ENCODE data around the gene CDH4. TPM values are rescaled to one million over a fixed set of nuclear protein-coding genes. Genes with fewer than 3 reads are reported as not detected.
"Not testable (repeated sequence)": the region's sequence is repeated elsewhere in the genome, so short reads cannot be mapped to it uniquely, and the experiment has no call there.

Gene CDH4
- polyA plus RNA-seq, 4 donors, result 1.1 to 8.1 (median 6.9) TPM

- DNase-seq (ENCODE audit: low read depth in 4 of 4, low spot score in 3 of 4), result no peak
Measured at GRCh38 chr20:61408951-61409740, 157.1 kb downstream of the CDH4 start.

DNA sequence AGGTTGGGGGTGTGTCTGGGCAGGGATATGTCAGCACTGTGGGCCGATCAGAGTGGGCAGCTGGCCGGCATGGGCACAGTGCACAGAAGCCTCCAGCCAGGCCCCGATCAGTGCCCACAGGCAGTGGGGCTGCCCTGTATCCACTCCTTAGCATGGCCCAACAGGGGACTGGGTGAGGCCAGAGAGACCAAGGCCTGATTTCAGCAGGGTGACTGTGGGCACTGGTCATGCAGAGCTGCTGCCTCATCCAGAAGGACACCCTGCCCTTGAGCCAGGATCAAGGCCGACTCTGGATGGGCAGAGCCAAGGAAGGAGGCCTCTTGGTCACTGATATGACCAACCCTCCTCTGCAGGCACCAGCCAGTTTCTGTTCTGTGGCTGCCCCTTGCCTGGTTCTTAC is 159.7 kb downstream of the CDH4 start:
- DNase-seq (ENCODE audit: low read depth in 4 of 4, low spot score in 3 of 4), result no peak

GRCh38 chr20:61413752-61414151 is 161.7 kb downstream of the CDH4 start:
- no peak for DNase-seq (ENCODE audit: low read depth in 4 of 4, low spot score in 3 of 4)

- DNase-seq (ENCODE audit: low read depth in 4 of 4, low spot score in 3 of 4), result no peak
Measured at GRCh38 chr20:61414455-61414991, 162.5 kb downstream of the CDH4 start.

GRCh38 chr20:61416546-61416945 is 164.5 kb downstream of the CDH4 start:
- DNase-seq (ENCODE audit: low read depth in 4 of 4, low spot score in 3 of 4), result no peak

GRCh38 chr20:61417221-61417941 is 165.3 kb downstream of the CDH4 start:
- no peak for DNase-seq (ENCODE audit: low read depth in 4 of 4, low spot score in 3 of 4)

- DNase-seq (ENCODE audit: low read depth in 4 of 4, low spot score in 3 of 4), result no peak
Measured at GRCh38 chr20:61419010-61419409, 166.9 kb downstream of the CDH4 start.

DNA sequence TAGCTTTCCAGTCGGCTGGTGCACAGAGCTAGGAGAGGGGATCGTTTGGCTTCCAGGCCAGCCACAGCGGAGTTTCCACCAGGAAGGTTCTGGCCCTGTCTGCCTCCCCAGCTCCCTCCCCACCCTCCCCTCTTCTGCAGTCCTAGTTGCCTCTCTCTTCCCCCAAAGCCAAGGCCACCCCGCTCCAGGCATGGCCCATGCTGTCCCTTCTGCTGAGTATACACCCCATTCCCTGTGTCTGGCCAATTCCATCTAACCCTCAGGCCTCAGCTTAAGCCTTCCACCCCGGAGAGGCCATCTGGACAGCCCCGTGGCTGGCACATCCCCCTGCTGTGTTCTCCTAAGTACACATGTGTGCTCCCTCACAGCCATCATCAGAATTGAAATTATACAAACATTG is 167.4 kb downstream of the CDH4 start:
- no peak for DNase-seq (ENCODE audit: low read depth in 4 of 4, low spot score in 3 of 4)

GRCh38 chr20:61420056-61420455 is 168.0 kb downstream of the CDH4 start:
- DNase-seq (ENCODE audit: low read depth in 4 of 4, low spot score in 3 of 4), result no peak

- DNase-seq (ENCODE audit: low read depth in 4 of 4, low spot score in 3 of 4), result no peak
Measured at GRCh38 chr20:61420781-61421180, 168.7 kb downstream of the CDH4 start.

DNA sequence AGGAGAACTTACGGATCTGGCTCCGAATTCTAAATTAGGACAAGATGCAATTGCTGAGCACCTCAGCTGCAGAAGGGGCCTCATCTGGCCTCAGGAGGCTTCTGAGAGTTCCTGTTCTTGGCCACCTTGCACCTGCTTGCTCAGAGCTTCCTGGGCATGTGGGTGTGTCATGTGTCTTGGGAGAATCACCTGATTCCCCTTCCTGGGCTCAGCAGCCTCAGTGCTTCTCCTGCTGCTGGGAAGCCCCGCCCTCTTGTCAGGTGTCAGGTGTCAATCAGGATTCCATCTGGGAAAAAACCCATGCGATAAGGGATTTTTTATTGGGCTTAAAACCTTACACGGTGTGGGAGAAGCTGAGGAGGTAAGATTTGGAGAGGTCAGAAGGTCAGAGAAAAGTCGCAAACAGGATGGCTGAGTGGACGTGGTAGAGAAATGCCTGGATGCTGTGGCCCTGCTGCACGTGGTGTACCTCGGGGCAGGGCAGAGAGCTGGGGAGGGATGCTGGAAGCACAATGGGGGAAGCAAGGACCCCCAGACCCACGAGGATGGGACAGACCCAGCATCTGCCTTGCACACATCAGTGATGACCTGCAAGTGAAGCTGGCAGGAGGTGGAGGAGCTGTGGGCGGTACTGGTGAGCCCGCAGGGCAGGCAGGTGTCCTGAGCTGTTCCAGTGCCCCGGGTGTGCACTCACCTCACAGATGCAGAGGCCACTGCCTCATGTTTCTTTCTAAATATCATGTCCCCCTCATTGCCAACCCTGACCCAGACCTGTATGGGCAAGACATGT is 170.8 kb downstream of the CDH4 start:
- no peak for DNase-seq (ENCODE audit: low read depth in 4 of 4, low spot score in 3 of 4)

GRCh38 chr20:61424011-61424627 is 172.1 kb downstream of the CDH4 start:
- no peak for DNase-seq (ENCODE audit: low read depth in 4 of 4, low spot score in 3 of 4)

DNA sequence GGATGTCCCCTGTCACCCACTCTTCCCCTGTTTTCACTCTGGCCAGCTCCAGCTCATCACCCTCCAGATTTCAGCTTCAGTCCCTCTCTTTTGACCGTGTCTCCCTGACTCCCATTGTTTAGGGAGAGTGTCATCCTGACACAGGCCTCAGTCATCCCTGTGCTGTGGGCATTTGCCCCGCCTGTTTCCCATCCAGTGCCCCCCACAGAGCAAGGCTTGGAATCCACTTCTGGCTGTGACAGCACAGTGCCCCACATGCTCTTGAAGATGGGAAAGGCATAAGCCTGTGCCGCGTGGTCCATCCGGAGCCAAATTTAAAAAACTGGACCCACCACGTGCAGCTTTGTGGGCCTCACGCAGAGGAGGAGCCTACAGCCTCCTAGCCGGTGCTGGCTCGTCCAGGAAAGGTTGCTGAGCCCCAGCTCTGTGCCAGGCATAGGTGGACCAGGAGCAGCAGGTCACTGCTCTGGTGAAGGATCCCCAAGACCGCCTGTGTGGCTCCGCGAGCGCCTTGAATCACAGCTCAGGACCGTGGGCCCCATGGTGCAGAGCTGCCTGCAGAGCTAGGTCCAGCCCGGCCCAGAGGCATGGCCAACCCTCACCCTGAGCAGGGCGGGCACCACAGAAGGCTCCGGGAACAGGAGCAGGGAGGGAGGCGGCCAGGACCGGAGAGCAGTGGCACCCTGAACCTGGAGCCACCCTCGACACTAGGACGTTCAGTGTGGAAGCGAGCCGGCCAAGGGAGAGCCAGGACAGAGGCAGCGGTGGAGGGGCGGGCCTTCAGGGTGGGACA is 172.8 kb downstream of the CDH4 start:
- no peak for DNase-seq (ENCODE audit: low read depth in 4 of 4, low spot score in 3 of 4)

DNA sequence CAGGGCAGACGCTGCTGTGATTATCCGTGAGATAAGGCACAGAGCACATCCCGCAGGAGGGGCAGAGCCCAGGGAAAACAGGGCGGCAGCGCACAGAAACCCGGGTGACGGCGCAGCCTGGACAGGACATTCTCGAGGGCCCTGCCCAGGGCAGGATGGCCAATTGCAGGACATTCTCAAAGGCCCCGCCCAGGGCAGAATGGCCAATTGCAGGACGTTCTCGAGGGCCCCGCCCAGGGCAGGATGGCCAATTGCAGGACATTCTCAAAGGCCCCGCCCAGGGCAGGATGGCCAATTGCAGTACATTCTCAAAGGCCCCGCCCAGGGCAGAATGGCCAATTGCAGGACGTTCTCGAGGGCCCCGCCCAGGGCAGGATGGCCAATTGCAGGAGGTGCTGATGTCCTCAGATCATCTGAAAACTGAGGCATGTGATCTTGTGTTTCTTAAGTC is 173.5 kb downstream of the CDH4 start:
- DNase-seq (ENCODE audit: low read depth in 4 of 4, low spot score in 3 of 4), result not testable (repeated sequence)

GRCh38 chr20:61426352-61426751 is 174.3 kb downstream of the CDH4 start:
- DNase-seq (ENCODE audit: low read depth in 4 of 4, low spot score in 3 of 4), result no peak

DNA sequence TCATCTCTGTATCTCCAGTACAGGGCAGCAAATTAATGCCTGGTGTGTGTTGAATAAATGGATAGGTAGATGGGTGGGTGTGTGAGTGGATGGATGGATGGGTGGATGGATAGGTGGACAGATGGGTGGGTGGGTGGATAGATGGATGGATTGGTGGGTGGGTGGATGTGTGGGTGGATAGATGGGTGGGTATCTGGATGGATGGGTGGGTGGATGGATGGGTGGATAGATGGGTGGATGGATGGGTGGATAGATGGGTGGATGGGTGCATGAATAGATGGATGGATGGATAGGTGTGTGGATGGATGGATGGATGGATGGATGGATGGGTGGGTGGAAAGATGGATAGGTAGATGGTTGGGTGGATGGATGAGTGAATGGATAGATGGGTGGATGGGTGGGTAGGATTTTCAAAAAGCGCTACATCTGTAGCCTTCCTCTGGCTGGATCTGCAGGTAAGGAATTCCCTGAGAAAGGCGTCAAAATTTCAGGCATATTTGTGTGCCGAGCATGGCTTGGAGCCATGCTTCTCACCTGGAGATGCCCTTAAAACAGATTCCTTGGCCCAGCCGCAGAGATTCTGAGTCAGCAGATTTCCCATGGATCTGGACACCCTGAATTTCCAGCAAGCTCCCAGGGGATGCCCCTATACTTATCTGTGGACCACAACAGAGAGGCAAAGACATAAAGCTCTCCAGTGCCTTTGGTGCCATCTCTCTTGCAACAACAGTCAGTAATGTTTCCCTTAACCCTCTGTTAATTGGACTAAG is 177.6 kb downstream of the CDH4 start:
- DNase-seq (ENCODE audit: low read depth in 4 of 4, low spot score in 3 of 4), result no peak

- no peak for DNase-seq (ENCODE audit: low read depth in 4 of 4, low spot score in 3 of 4)
Measured at GRCh38 chr20:61430228-61430624, 178.2 kb downstream of the CDH4 start.

GRCh38 chr20:61433176-61433575 is 181.1 kb downstream of the CDH4 start:
- DNase-seq (ENCODE audit: low read depth in 4 of 4, low spot score in 3 of 4), result no peak

DNA sequence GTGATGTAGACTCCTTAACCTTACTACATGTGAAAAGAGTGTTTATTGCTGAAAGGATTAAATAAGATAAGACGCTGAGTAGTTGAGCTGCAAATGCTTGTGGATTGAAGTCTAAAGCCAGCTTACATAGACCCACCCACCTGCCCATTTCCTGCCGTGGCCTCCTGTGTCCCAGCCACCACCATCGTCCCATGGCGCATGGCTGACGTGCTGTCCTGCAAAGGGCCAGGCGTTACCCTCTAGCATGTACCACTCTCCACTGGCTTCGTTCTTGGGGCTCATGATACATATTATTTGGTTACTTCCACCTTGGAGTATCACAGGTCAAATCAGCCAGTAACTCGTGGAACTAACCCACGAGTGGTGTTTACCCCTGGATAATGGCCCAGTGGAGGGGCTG is 181.8 kb downstream of the CDH4 start:
- no peak for DNase-seq (ENCODE audit: low read depth in 4 of 4, low spot score in 3 of 4)
